HG02973 (cell line): Measurements from ENCODE around the gene FGF16.
"Not testable (repeated sequence)": the region's sequence is repeated elsewhere in the genome, so short reads cannot be mapped to it uniquely, and the experiment has no call there.

ENCODE experiments used
- ATAC-seq: cut with Tn5 transposase; IDR thresholded peaks from one replicate; pipeline ENCODE4 v1.9.1; 2021; ENCODE audit warnings: moderate library complexity; ENCODE audit not compliant: unreplicated experiment

FGF16 gene

DNA sequence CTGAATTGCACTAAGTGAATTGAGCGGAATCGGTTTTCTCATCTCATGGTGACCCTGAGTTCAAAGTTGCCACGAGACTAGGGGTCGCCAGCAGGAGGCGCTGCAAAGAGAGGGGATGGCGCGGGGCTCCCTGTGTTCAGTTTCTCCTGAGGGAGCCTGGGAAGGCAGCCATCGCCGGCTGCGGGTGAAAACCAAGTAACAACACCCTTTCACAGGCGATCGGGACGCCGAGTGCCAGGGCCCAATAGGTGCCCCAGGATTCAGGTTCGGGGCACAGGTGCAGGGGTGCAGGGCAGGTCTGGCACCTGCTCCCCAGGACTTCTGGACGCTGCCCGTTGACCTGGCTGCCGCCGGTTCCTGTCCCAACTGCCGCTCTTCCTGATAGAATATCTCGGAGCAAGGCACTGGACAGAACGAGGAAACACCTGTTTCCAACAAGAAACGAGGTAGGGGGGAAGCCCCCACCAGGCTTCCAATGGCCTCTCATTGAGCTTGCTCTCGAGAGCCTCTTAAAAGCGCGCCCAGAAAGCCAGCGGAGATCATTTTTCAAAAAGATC lies 1.1 kb upstream of the FGF16 start:
- no peak for ATAC-seq

DNA sequence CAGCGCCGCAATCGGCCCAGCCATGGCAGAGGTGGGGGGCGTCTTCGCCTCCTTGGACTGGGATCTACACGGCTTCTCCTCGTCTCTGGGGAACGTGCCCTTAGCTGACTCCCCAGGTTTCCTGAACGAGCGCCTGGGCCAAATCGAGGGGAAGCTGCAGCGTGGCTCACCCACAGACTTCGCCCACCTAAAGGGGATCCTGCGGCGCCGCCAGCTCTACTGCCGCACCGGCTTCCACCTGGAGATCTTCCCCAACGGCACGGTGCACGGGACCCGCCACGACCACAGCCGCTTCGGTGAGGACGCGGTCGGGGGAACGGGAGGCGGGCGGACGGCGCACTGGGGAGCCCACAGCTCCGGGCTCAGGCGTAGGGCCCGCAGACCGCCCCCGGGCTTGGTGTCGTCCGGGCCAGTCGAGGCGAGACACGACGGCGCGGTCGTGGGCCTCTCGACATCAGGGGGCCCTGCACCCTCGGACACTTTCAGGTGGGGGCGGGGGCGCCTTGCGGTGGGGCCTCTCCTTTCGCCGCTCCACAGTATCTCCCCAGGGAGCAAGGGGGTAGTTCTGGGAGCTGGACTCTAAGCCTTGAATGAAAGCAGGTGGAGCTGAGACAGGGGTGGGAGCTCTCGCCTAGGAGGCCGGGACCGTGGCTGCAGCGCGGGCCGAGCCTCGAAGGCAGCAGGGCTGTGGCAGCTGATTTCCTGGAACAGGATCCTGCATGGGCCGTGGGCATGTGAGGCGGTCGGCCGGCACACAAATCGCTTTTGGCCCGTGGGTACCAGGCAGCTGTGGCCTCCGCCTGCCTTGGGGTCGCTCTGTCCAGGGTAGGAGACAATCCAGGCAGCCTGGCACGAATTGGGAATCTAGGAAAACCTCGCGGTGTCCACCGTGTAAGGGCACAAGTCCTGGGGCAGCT lies 722 bp downstream of the FGF16 start:
- no peak for ATAC-seq

DNA sequence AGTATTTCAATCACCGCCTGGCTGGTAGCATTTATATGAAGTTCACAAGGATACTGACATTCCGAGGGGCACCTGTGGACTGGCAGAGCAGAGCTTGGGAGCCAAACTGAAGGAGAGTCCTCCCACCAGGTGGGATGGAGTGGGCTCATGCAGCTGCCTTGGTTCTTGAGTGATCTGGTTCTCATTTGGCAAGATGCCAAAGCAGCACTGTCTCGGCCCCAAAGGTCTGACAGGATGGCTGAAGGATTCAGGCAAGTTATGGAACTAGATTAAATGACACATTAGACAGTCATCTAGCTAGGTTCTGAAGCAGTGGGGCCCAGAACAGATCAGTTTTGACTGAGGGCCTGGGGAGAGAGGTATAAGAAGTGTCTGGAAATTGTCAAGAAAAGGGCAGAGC lies 3.2 kb downstream of the FGF16 start:
- ATAC-seq: no peak

DNA sequence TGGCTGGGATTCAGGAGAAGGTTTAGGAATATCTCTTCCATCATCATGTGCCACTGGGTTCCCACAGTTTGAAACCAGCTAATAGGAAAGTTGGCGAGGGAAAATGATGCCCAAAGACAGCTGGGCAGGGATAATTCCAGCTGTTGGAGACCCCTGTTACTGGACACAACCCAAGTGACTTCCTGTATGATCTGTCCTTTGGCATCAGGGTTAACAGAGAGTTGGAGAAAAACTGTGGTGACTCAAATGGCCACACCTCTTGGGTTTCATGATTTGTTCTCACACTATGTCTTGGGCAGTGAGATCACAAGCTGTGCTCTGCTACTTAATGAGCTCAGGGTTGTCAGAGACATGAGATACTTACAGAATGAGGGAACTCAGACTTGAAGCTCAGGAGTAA lies 3.8 kb downstream of the FGF16 start:
- ATAC-seq: no peak

DNA sequence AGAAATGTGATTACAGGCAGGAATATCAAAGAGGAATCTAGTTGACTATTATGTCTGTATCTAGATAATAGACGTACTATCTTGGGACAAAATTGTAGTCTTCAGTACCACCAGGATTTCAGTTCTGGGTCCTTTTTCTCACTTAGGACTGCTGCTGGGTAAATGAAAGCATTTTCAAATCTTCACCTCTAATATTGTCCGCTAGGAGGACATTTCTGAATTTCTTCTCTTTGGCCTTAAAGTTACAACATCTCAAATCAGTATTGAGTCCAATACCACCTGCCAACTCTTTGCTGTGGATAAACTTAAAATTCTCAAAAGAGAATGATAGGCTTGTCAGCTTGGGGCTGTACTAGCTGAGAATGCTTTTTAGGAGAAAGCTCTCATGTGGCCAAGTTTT lies 6.0 kb downstream of the FGF16 start:
- no peak for ATAC-seq

DNA sequence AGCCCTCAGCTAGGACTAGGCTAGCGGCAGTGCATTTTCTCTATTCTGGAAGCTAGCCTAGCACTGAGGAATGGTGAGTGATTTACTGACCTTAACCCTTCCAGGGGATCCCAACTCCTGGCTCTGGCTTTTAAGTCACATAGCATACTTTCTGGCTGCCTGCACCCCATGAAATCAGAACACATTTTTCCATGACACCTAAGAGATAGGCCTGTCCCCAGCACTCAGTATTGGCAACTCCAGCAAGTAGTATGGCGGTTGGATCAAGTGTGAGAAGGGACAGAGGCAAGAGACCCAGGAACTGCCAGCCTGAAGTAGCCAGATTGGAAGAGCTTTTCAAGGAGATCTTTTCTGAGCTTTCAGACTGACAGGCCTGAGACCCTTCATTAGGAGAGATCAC lies 8.2 kb downstream of the FGF16 start:
- no peak for ATAC-seq

DNA sequence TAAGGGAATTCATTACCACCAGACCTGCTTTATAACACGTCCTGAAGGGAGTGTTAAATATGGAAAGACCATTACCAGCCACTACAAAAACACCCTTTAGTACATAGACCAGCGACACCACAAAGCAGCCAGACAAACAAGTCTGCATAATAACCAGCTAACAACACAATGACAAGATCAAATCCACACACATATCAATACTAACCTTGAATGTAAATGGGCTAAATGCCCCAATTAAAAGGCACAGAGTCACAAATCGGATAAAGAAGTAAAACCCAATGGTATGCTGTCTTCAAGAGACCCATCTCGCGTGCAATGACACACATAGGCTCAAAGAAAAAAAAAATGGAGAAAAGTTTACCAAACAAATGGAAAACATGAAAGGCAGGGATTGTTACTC lies 36.9 kb downstream of the FGF16 start:
- ATAC-seq: no peak

DNA sequence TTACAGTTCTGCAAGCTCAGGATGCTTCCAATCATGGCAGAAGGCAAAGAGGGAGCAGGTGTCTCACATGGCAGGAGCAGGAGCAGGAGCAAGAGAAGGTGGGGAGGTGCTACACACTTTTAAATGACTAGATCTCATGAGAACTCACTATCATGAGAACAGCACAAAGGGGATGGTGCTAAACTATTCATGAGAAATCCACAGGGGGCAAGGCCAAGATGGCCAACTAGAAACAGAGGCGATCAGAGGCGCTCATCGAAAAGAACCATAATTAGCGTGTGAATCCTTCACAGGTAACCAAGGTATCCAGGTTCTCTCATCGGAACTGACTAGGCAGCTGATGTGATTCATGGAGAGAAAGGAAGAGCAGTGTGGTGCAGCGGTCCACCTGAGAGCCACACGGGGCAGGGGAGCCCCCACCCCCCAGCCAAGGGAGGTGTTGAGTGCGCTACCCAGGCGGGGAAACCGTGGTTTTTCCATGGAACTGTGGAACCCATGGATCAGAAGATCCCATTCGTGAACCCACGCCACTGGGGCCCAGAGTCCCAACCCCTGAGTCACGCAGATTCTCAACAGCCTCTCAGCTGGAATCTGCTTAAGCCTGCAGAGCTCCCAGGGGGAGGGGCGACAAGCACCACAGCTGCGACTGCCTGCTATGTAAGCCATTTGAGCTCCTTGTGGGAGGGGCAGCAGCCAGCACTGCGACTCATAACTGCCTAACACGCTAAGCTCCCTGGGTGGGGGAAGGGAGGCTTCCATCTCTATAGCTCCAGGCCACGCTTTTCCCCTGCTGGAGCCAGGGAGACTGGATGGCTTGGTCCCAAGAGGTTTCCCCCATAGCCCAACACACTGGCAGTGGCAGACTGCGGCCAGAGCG lies 46.7 kb downstream of the FGF16 start:
- ATAC-seq: no peak

DNA sequence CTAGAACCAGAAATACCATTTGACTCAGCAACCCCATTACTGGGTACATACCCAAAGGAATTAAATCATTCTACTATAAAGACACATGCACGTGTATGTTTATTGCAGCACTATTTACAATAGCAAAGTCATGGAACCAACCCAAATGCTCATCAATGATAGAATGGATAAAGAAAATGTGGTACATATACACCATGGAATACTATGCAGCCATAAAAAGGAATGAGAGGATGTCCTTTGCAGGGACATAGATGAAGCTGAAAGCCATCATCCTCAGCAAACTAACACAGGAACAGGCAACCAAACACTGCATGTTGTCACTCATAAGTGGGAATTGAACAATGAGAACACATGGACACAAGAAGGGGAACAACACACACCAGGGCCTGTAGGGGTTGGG lies 53.0 kb downstream of the FGF16 start:
- not testable (repeated sequence) for ATAC-seq

DNA sequence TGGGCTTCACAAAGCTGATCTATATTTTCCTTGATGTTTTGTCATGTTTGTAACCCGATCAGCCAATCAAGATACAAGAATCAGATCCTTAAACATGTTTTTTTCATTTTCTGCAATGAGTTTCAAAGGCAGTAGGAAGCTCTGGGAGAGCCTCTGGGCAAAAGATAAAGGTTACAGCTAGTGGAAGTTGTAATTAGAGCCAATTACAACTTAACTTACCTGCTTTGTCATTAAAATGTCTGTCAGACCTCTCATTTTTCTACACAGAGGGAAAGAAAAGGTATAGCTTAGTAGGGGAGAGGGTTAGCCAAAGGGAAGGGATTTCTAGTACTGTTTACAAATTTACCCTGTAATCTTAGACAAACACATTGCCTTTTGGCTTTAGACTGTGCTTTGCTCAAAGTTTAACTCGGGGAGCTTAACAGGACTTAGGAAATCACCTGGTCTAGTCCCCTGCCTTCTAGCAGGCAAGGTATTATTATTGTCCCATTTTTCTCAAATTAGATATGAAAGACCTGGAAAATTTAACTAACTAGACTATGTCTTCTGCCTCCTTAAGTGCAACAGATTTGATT lies 55.8 kb downstream of the FGF16 start:
- no peak for ATAC-seq

DNA sequence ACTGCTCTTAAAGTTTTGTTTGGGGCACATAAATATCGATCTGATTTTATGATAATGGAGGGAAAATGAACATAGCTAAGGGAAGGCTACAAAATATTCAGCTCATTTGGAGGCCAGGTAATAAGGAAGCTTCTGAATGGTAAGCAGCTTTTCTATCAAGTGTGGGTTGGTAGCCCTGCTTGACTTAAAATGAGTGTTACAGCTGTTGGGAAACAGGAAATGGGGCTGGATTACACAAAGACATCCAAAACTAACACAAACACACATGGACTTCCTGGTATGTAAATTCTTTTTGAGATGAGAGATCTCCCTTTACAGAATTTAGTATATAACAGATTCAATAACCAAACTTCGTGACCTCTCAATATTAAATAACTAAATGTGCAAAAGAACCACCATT lies 58.0 kb downstream of the FGF16 start:
- no peak for ATAC-seq
